Endothelial cell (in vitro differentiated cells): Measurements from ENCODE around the gene ALG1. TPM values are rescaled to one million over a fixed set of nuclear protein-coding genes. Genes with fewer than 3 reads are reported as not detected.
A peak's percentile ranks its signal among the peaks of the same experiment; 100 is the strongest.
"Not testable (repeated sequence)": the region's sequence is repeated elsewhere in the genome, so short reads cannot be mapped to it uniquely, and the experiment has no call there.

Experiments
- DNase-seq: peaks from one replicate; pipeline ENCODE4 v3.0.0; 2021; ENCODE audit warnings: low spot score
- H3K27ac Mint-ChIP-seq: one replicate; pipeline ENCODE4 v1.8.0; 2021; ENCODE audit warnings: mixed read lengths, inconsistent platforms; ENCODE audit not compliant: unreplicated experiment
- H3K27me3 Mint-ChIP-seq: one replicate; pipeline ENCODE4 v1.8.0; 2021; ENCODE audit warnings: mild to moderate bottlenecking, moderate library complexity, mixed read lengths, inconsistent platforms; ENCODE audit not compliant: unreplicated experiment
- H3K36me3 Mint-ChIP-seq: one replicate; pipeline ENCODE4 v1.8.0; 2021; ENCODE audit warnings: mild to moderate bottlenecking, low read depth, mixed read lengths, inconsistent platforms; ENCODE audit not compliant: unreplicated experiment
- H3K4me1 Mint-ChIP-seq: one replicate; pipeline ENCODE4 v1.8.0; 2021; ENCODE audit warnings: mild to moderate bottlenecking, mixed read lengths, inconsistent platforms; ENCODE audit not compliant: unreplicated experiment
- H3K4me3 Mint-ChIP-seq: one replicate; pipeline ENCODE4 v1.8.0; 2021; ENCODE audit warnings: mild to moderate bottlenecking, mixed read lengths, inconsistent platforms; ENCODE audit not compliant: unreplicated experiment
- H3K9me3 Mint-ChIP-seq: one replicate; pipeline ENCODE4 v1.8.0; 2021; ENCODE audit warnings: mixed read lengths, inconsistent platforms; ENCODE audit not compliant: unreplicated experiment
- total RNA-seq: library from RNA; stranded (reverse); fragmentation: NEBNext Ultra II Directional; extraction: Animal tissue kit (Norgen Biotek cat#: 25700); gene quantifications from one replicate; pipeline ENCODE4 v1.2.1, GENCODE V29; 2021; ENCODE audit not compliant: unreplicated experiment
- TF ChIP-seq, protein P1 (sequence below): fragments of 200-600 bp; sonication (generic); IDR thresholded peaks from one replicate; pipeline ENCODE4 v1.5.0; 2021; ENCODE audit warnings: antibody characterized with exemption; ENCODE audit not compliant: unreplicated experiment

Gene ALG1
- total RNA-seq, 1 donor from 2014 or later = 21.0 TPM

GRCh38 chr16:5073279-5073629, 1.6 kb downstream of the ALG1 start:
- Mint-ChIP-seq H3K4me1 (peaks cover 4% of the 10 kb centered on the region), H3K36me3 (peaks cover 15% of the 10 kb centered on the region), H3K9me3 (no peaks in the 10 kb centered on the region), H3K27me3 (peaks cover 3% of the 10 kb centered on the region), H3K27ac (no peak overlapping the region), H3K4me3 (peak overlapping the region; percentile 96)
- no peak for DNase-seq
- TF ChIP-seq, protein P1, sequence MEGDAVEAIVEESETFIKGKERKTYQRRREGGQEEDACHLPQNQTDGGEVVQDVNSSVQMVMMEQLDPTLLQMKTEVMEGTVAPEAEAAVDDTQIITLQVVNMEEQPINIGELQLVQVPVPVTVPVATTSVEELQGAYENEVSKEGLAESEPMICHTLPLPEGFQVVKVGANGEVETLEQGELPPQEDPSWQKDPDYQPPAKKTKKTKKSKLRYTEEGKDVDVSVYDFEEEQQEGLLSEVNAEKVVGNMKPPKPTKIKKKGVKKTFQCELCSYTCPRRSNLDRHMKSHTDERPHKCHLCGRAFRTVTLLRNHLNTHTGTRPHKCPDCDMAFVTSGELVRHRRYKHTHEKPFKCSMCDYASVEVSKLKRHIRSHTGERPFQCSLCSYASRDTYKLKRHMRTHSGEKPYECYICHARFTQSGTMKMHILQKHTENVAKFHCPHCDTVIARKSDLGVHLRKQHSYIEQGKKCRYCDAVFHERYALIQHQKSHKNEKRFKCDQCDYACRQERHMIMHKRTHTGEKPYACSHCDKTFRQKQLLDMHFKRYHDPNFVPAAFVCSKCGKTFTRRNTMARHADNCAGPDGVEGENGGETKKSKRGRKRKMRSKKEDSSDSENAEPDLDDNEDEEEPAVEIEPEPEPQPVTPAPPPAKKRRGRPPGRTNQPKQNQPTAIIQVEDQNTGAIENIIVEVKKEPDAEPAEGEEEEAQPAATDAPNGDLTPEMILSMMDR = no peak

DNA sequence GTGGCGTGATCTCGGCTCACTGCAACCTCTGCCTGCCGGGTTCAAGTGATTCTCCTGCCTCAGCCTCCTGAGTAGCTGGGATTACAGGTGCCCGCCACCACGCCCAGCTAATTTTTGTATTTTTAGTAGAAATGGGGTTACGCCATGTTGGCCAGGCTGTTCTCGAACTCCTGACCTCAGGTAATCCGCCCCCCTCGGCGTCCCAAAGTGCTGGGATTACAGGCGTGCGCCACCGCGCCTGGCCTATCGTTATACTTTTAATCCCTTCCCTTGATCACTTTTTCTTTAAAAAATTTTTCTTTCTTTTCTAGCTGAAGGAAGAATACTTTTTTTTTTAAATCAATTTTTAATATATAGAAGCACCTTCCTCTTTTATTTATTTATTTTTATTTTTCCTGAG, 2.1 kb downstream of the ALG1 start:
- H3K27ac Mint-ChIP-seq, H3K4me3 Mint-ChIP-seq, H3K9me3 Mint-ChIP-seq, H3K27me3 Mint-ChIP-seq, DNase-seq, H3K4me1 Mint-ChIP-seq: not testable (repeated sequence)
- H3K36me3 Mint-ChIP-seq = peaks cover 15% of the 10 kb centered on the region

GRCh38 chr16:5075637-5076036, 4.0 kb downstream of the ALG1 start:
- TF ChIP-seq, protein P1 = no peak
- Mint-ChIP-seq H3K27me3 (peaks cover 1% of the 10 kb centered on the region), H3K4me1 (peaks cover 4% of the 10 kb centered on the region), H3K9me3 (no peaks in the 10 kb centered on the region), H3K4me3 (no peak overlapping the region), H3K27ac (no peak overlapping the region), H3K36me3 (peaks cover 18% of the 10 kb centered on the region)
- no peak for DNase-seq

DNA sequence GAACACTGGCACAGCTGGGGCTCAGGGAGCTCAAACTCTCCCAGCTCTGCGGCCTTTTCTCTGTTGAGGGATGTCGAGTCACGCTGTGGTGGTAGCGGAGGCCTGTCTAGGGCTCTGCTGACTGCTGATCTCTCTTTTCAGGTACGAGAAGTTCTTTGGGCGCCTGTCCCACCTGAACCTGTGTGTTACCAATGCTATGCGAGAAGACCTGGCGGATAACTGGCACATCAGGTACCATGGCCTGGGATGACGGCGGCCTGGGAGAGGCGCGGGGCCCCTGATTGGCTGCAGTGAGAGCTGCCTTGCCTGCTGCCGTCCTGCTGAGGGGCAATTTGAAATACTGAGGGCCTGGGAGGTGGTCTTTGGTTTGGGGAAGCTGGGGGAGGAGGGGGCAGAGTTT, 5.7 kb downstream of the ALG1 start:
- TF ChIP-seq, protein P1 = no peak
- H3K4me3 Mint-ChIP-seq = no peak overlapping the region
- peaks cover 2% of the 10 kb centered on the region for H3K4me1 Mint-ChIP-seq
- no peaks in the 10 kb centered on the region for H3K9me3 Mint-ChIP-seq
- H3K27me3 Mint-ChIP-seq = peaks cover 1% of the 10 kb centered on the region
- peaks cover 18% of the 10 kb centered on the region for H3K36me3 Mint-ChIP-seq
- DNase-seq = no peak
- no peak overlapping the region for H3K27ac Mint-ChIP-seq

GRCh38 chr16:5078626-5079025, 7.0 kb downstream of the ALG1 start:
- Mint-ChIP-seq H3K4me3 (no peak overlapping the region), H3K4me1 (no peaks in the 10 kb centered on the region), H3K9me3 (no peaks in the 10 kb centered on the region), H3K36me3 (peaks cover 15% of the 10 kb centered on the region), H3K27me3 (peaks cover 1% of the 10 kb centered on the region), H3K27ac (no peak overlapping the region)
- DNase-seq = no peak
- TF ChIP-seq, protein P1 = no peak

- not testable (repeated sequence) for DNase-seq, H3K4me3 Mint-ChIP-seq, H3K27ac Mint-ChIP-seq, H3K4me1 Mint-ChIP-seq, H3K27me3 Mint-ChIP-seq, H3K9me3 Mint-ChIP-seq
- H3K36me3 Mint-ChIP-seq = peaks cover 16% of the 10 kb centered on the region
These were observed 8.8 kb downstream of the ALG1 start for GRCh38 chr16:5080461-5080860.

DNA sequence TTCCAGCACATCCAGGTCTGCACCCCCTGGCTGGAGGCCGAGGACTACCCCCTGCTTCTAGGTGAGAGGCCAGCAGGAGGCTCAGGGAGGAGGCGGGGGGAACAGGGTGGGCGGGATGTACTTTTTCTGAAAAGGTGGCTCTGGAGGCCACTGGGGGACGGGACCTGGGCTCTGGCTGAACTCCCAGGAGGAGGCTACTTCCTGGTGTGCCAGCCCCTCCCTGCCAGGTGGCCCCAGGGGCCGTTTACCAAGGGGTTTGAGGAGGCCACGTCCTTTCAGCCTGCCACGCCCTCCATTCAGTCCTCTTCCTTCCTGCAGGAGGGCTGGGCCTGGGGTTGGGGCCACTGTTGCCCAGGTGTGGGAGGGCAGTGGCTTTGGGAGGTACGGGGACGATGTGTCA, 9.4 kb downstream of the ALG1 start:
- not testable (repeated sequence) for H3K27me3 Mint-ChIP-seq, DNase-seq, H3K4me3 Mint-ChIP-seq, H3K27ac Mint-ChIP-seq, H3K4me1 Mint-ChIP-seq, H3K9me3 Mint-ChIP-seq
- peaks cover 13% of the 10 kb centered on the region for H3K36me3 Mint-ChIP-seq

GRCh38 chr16:5083646-5084045, 12.0 kb downstream of the ALG1 start:
- not testable (repeated sequence) for H3K36me3 Mint-ChIP-seq, H3K27me3 Mint-ChIP-seq, H3K4me3 Mint-ChIP-seq, H3K4me1 Mint-ChIP-seq, H3K27ac Mint-ChIP-seq, H3K9me3 Mint-ChIP-seq, DNase-seq

DNA sequence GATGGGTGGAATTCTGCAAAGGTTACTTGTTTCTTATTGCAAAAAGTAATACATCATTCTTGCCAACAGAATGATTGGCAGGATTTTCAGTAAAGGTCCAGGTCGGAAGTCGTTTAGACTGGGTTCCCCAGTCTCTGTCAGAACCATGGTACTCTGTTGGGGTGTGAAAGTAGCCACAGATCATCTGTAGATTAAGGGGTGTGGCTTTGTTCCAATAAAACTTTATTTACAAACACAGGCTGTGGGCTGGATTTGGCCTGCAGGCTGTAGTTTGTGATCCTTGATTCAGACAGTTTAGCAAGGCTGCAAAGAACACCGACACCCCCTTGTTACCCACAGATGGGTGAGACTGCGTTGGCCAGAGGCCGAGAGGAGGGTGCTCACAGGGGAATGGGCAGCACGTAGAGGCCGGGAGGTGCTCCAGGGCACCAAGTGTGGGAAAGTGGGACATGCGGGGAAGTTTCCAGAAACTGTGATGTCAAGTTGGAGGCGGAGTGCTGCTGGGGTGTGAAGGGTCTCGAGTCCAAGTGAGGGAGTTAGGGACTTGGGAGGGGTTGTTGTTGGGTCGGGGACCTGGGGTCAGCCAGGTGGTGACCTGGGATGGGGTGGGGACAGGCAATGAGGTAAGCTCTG, 12.6 kb downstream of the ALG1 start:
- H3K9me3 Mint-ChIP-seq, DNase-seq, H3K4me1 Mint-ChIP-seq, H3K27me3 Mint-ChIP-seq, H3K4me3 Mint-ChIP-seq, H3K36me3 Mint-ChIP-seq, H3K27ac Mint-ChIP-seq: not testable (repeated sequence)
